ENCODE measurements around the gene CADM4. TPM values are rescaled to one million over a fixed set of nuclear protein-coding genes. Genes with fewer than 3 reads are reported as not detected.

The CADM4 gene
- total RNA-seq, 4 donors from 2014 or later: 2.3 to 11.9 (median 3.4) TPM

- intact Hi-C loops (cut with DNase I): loop anchor here (2.0 kb wide), 1 partner anchor 21 kb away; the partner anchor contains the start of genes IRGQ and ZNF576
- Histone ChIP-seq H3K27ac (peak within 1 kb of the TSS; percentile 57 to 77 (median 72)), H3K4me3 (replicated peaks in 1 of 3) (peak within 1 kb of the TSS; percentile 44 to 98 (median 62)), H3K4me1 (peaks cover 16 to 19% of the 10 kb centered on the region in 2 donors), H3K9me3 (no peaks in the 10 kb centered on the region), H3K27me3 (no peaks in the 10 kb centered on the region), H3K36me3 (no peaks in the 10 kb centered on the region)
- peak; percentile 98 for DNase-seq
- 0% methylated on average over 18 to 36 of the region's 51 CpGs for WGBS, 2 donors
- peak in 1 of 2 donors; percentile 55 for TF ChIP-seq POLR2A (IDR thresholded peaks at IDR 0.05)
- TF ChIP-seq, protein P1, sequence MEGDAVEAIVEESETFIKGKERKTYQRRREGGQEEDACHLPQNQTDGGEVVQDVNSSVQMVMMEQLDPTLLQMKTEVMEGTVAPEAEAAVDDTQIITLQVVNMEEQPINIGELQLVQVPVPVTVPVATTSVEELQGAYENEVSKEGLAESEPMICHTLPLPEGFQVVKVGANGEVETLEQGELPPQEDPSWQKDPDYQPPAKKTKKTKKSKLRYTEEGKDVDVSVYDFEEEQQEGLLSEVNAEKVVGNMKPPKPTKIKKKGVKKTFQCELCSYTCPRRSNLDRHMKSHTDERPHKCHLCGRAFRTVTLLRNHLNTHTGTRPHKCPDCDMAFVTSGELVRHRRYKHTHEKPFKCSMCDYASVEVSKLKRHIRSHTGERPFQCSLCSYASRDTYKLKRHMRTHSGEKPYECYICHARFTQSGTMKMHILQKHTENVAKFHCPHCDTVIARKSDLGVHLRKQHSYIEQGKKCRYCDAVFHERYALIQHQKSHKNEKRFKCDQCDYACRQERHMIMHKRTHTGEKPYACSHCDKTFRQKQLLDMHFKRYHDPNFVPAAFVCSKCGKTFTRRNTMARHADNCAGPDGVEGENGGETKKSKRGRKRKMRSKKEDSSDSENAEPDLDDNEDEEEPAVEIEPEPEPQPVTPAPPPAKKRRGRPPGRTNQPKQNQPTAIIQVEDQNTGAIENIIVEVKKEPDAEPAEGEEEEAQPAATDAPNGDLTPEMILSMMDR (IDR thresholded peaks at IDR 0.05): no peak
Observed at GRCh38 chr19:43575156-43575950, 64.3 kb downstream of the CADM4 start, which contains the start of the genes PINLYP and XRCC1. Gene PINLYP (plus strand): TSS chr19:43575801. CDS start chr19:43577192, 1,391 bp downstream. Gene XRCC1 (minus strand): TSS chr19:43575527. CDS start chr19:43575458, 69 bp downstream.

- no peaks in the 10 kb centered on the region for H3K9me3 ChIP-seq
- peak overlapping the region; percentile 44 to 98 (median 62) for H3K4me3 ChIP-seq (replicated peaks in 1 of 3)
- no peaks in the 10 kb centered on the region for H3K27me3 ChIP-seq
- H3K27ac ChIP-seq: peak overlapping the region in 2 of 3 donors; percentile 40 to 72
- no peaks in the 10 kb centered on the region for H3K36me3 ChIP-seq
- intact Hi-C loops (cut with DNase I): loop anchor here (2.0 to 5.0 kb wide), 2 partner anchors 22 to 37 kb away; partner anchors contain the start of genes IRGQ and ZNF576
- no peak for TF ChIP-seq POLR2A (IDR thresholded peaks at IDR 0.05)
- 20 to 23% methylated on average over 12 of the region's 12 CpGs for WGBS, 2 donors
- DNase-seq: no peak
- H3K4me1 ChIP-seq: peaks cover 13 to 19% of the 10 kb centered on the region in 2 donors
Observed at GRCh38 chr19:43574424-43575155, 65.1 kb downstream of the CADM4 start.

Small RNA genes lying within 50 kb of the gene (small RNA-seq; reads per million reads assigned to genes)
- not detected for gene RN7SL368P

Other genes with a start within 250 kb of the CADM4 start
- gene TEX101, start 225.0 kb downstream of the CADM4 start, total RNA-seq: under 1 TPM in 1 of 4 donors, not detected in 3; 0.81 TPM
- gene LYPD3, start 174.2 kb downstream of the CADM4 start, total RNA-seq: under 1 TPM in 1 of 4 donors, not detected in 3; 0.78 TPM
- gene PHLDB3, start 135.1 kb downstream of the CADM4 start, total RNA-seq: 10 to 100 TPM in 1 of 4 donors, 1 to 10 TPM in 3; 4.4 to 19.6 (median 7.4) TPM
- gene ETHE1, start 112.6 kb downstream of the CADM4 start, total RNA-seq: 10 to 100 TPM; 22.4 to 61.9 (median 32.5) TPM
- 1 to 10 TPM in 1 of 4 donors, not detected in 3; 1.4 TPM for gene ZNF575, start 106.7 kb downstream of the CADM4 start, total RNA-seq
- 10 to 100 TPM; 29.6 to 38.8 (median 31.3) TPM for gene XRCC1, start 64.3 kb downstream of the CADM4 start, total RNA-seq
- gene PINLYP, start 64.0 kb downstream of the CADM4 start, total RNA-seq: 10 to 100 TPM; 11.8 to 19.3 (median 13.2) TPM
- 10 to 100 TPM; 18.0 to 33.5 (median 23.5) TPM for gene IRGQ, start 43.7 kb downstream of the CADM4 start, total RNA-seq
- gene ZNF576, start 43.3 kb downstream of the CADM4 start, total RNA-seq: 10 to 100 TPM; 15.7 to 23.5 (median 17.9) TPM
- 1 to 10 TPM in 1 of 4 donors, under 1 TPM in 2, not detected in 1; 0.27 to 1.5 (median 0.59) TPM for gene SRRM5, start 27.8 kb downstream of the CADM4 start, total RNA-seq
- 10 to 100 TPM; 28.9 to 61.5 (median 33.5) TPM for gene ZNF428, start 20.2 kb downstream of the CADM4 start, total RNA-seq
- 10 to 100 TPM in 1 of 4 donors, 1 to 10 TPM in 3; 2.4 to 21.1 (median 4.5) TPM for gene PLAUR, start 30.3 kb upstream of the CADM4 start, total RNA-seq
- 1 to 10 TPM in 1 of 4 donors, not detected in 3; 1.1 TPM for gene IRGC, start 76.2 kb upstream of the CADM4 start, total RNA-seq
- 10 to 100 TPM; 15.5 to 34.4 (median 18.8) TPM for gene SMG9, start 115.1 kb upstream of the CADM4 start, total RNA-seq
- gene KCNN4, start 141.1 kb upstream of the CADM4 start, total RNA-seq: 1 to 10 TPM in 2 of 4 donors, under 1 TPM in 2; 0.29 to 1.7 (median 1.0) TPM
- 1 to 10 TPM; 1.6 to 7.6 (median 2.5) TPM for gene LYPD5, start 162.6 kb upstream of the CADM4 start, total RNA-seq
- gene ZNF283, start 187.5 kb upstream of the CADM4 start, total RNA-seq: 10 to 100 TPM in 3 of 4 donors, 1 to 10 TPM in 1; 9.9 to 29.1 (median 18.9) TPM
- 1 to 10 TPM in 3 of 4 donors, under 1 TPM in 1; 0.89 to 2.5 (median 2.0) TPM for gene ZNF404, start 244.1 kb upstream of the CADM4 start, total RNA-seq

Data from thyroid gland (tissue), 4 donors.